Nephron (organoid): Measurements from ENCODE around the gene RAX2.
"Not testable (repeated sequence)": the region's sequence is repeated elsewhere in the genome, so short reads cannot be mapped to it uniquely, and the experiment has no call there.

ENCODE experiments used
- H3K27ac Mint-ChIP-seq, 3 experiments: 2 replicates each; pipeline ENCODE4 v1.8.0; 2020; ENCODE audit warnings: mixed read lengths in 3 of 3, mild to moderate bottlenecking in 2 of 3, moderate library complexity in 1 of 3
- H3K27me3 Mint-ChIP-seq: 2 replicates; pipeline ENCODE4 v1.8.0; 2021; ENCODE audit warnings: low read depth, mild to moderate bottlenecking, moderate library complexity, mixed read lengths
- H3K36me3 Mint-ChIP-seq: 2 replicates; pipeline ENCODE4 v1.8.0; 2020; ENCODE audit warnings: low read depth, mixed read lengths
- H3K4me1 Mint-ChIP-seq: 2 replicates; pipeline ENCODE4 v1.8.0; 2020; ENCODE audit warnings: mixed read lengths
- H3K4me3 Mint-ChIP-seq, 3 experiments: 2 replicates each; pipeline ENCODE4 v1.8.0; 2020; ENCODE audit warnings: mild to moderate bottlenecking in 3 of 3, mixed read lengths in 3 of 3, moderate library complexity in 2 of 3
- H3K9me3 Mint-ChIP-seq: 2 replicates; pipeline ENCODE4 v1.8.0; 2020; ENCODE audit warnings: mixed read lengths
- TF ChIP-seq, protein P1 (sequence below), 3 experiments: fragments of 200-600 bp; sonication (generic); IDR thresholded peaks; one replicate each; pipeline ENCODE4 v1.5.0; 2021; ENCODE audit warnings: antibody characterized with exemption in 3 of 3; ENCODE audit not compliant: unreplicated experiment in 3 of 3

The RAX2 gene

DNA sequence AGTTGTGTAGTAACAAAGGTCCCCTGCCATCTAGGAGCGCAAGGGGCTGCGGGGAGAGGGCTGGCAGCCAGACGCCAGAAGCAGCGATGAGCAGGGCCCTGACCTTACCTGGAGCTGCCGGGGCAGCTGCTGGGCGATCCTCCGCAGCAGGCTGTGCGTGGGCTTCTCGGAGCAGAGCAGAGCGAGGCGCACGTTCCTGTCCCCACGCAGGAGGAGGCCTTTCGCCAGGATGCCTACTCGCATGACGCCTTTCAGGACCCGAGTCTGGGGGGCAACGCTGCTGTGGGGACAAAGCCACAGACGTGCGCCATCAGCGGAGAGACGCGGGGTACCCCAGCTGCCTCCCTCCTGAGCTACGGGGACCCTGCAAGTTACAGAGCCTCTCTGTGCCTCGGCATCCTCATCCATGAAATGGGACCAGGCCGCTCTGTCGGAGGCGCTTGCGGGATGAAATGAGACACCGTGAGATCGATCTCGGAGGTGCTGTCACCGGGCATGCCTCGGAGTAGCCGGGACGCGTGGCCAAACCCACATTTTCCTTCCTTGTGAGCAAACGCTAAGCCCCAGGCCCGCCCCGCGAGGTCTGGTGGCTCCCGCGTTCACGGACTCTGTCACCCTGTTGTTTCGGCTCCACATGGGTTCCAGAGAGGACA is 44.7 kb upstream of the RAX2 start:
- Mint-ChIP-seq H3K36me3 (no peaks in the 10 kb centered on the region), H3K27me3 (peaks cover 10% of the 10 kb centered on the region), H3K9me3 (no peaks in the 10 kb centered on the region), H3K4me1 (peaks cover 5% of the 10 kb centered on the region), H3K27ac (no peak overlapping the region), H3K4me3 (no peak overlapping the region)
- TF ChIP-seq, protein P1, sequence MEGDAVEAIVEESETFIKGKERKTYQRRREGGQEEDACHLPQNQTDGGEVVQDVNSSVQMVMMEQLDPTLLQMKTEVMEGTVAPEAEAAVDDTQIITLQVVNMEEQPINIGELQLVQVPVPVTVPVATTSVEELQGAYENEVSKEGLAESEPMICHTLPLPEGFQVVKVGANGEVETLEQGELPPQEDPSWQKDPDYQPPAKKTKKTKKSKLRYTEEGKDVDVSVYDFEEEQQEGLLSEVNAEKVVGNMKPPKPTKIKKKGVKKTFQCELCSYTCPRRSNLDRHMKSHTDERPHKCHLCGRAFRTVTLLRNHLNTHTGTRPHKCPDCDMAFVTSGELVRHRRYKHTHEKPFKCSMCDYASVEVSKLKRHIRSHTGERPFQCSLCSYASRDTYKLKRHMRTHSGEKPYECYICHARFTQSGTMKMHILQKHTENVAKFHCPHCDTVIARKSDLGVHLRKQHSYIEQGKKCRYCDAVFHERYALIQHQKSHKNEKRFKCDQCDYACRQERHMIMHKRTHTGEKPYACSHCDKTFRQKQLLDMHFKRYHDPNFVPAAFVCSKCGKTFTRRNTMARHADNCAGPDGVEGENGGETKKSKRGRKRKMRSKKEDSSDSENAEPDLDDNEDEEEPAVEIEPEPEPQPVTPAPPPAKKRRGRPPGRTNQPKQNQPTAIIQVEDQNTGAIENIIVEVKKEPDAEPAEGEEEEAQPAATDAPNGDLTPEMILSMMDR (IDR thresholded peaks at IDR 0.05; ENCODE audit: unreplicated experiment in 3 of 3): no peak

GRCh38 chr19:3816148-3816547 is 44.1 kb upstream of the RAX2 start:
- peaks cover 10% of the 10 kb centered on the region for H3K27me3 Mint-ChIP-seq
- not testable (repeated sequence) for H3K36me3 Mint-ChIP-seq, H3K27ac Mint-ChIP-seq, H3K4me3 Mint-ChIP-seq, H3K9me3 Mint-ChIP-seq, H3K4me1 Mint-ChIP-seq

GRCh38 chr19:3814648-3815047 is 42.6 kb upstream of the RAX2 start:
- Mint-ChIP-seq H3K36me3 (no peaks in the 10 kb centered on the region), H3K4me1 (peaks cover 5% of the 10 kb centered on the region), H3K27ac (no peak overlapping the region), H3K27me3 (peaks cover 10% of the 10 kb centered on the region), H3K9me3 (no peaks in the 10 kb centered on the region), H3K4me3 (no peak overlapping the region)
- TF ChIP-seq, protein P1 (IDR thresholded peaks at IDR 0.05; ENCODE audit: unreplicated experiment in 3 of 3): no peak

DNA sequence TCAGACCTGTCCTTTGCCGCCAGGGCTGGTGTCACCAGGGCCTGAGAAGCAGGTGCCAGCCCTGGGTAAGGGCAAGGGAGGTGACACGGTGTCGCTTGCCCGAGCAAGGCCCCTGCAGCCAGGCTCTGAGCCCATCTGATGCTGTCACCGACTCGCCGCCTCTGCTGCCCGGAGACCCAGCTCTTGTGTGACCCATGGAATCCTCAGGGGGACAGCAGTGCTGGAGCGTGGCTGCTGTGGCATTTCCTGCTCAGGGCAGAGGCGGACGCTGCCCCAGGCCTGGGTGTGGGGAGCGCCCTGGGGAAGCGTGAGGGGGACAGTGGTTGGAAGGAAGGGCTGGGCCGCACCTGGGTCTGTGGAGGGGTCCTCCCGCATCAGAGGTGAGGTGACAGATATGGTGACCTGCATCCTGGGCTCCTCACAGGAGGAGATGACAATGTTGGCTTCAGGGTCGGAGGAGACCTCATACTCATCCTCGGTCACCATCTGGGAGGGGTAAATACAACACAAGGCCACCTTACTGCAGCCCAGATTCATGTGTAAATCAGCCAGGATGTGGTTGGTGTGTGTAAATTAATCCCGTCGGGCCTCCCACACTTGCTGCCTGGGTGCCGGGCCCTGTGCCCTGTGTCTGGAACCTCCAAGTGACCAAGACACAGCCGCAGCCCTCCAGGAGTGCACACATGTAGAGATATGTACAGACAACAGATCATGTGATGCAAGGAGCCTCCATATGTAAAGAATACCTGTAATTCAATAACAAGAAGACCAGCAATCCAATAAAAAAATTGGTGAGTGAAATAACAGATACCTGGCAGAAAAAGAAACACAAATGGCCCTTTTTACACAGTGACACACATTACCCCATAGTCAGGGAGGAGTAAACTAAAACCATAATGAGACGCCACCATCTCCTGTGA is 41.7 kb upstream of the RAX2 start:
- TF ChIP-seq, protein P1 (IDR thresholded peaks at IDR 0.05; ENCODE audit: unreplicated experiment in 3 of 3): no peak
- H3K27me3 Mint-ChIP-seq: peaks cover 14% of the 10 kb centered on the region
- no peaks in the 10 kb centered on the region for H3K9me3 Mint-ChIP-seq
- H3K4me3 Mint-ChIP-seq: no peak overlapping the region
- no peaks in the 10 kb centered on the region for H3K36me3 Mint-ChIP-seq
- peaks cover 5% of the 10 kb centered on the region for H3K4me1 Mint-ChIP-seq
- H3K27ac Mint-ChIP-seq: no peak overlapping the region

- TF ChIP-seq, protein P1 (IDR thresholded peaks at IDR 0.05; ENCODE audit: unreplicated experiment in 3 of 3): no peak
- Mint-ChIP-seq H3K27ac (no peak overlapping the region), H3K4me3 (no peak overlapping the region), H3K9me3 (no peaks in the 10 kb centered on the region), H3K4me1 (peaks cover 5% of the 10 kb centered on the region), H3K36me3 (no peaks in the 10 kb centered on the region), H3K27me3 (peaks cover 12% of the 10 kb centered on the region)
Measured at GRCh38 chr19:3810708-3811355, 38.8 kb upstream of the RAX2 start.
